Measurements from ENCODE around the gene OTUB1.

Gene OTUB1

DNA sequence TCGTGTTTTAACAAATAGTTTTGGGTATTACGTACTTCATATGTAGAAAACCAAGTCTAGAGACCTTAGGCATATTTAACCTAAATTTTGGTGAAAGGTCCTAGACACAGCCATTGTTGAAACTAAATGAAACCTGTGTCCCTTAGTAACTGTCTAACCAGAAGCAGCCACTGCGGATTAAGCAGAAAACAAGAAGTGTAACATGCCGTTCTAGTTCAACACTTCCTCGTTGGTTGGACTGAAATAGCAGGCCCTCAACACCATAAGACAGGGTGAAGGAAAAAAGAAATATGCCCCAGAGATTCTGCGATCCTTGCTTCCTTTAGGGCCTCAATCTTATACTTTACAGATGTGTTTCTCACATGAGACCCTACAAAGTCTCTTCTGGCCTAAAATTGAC, 45.5 kb upstream of the OTUB1 start:
- Histone ChIP-seq H3K4me3 (ENCODE audit: severe bottlenecking) (no peak overlapping the region), H3K27ac (ENCODE audit: poor library complexity, severe bottlenecking) (no peak overlapping the region)
- TF ChIP-seq, protein P1, sequence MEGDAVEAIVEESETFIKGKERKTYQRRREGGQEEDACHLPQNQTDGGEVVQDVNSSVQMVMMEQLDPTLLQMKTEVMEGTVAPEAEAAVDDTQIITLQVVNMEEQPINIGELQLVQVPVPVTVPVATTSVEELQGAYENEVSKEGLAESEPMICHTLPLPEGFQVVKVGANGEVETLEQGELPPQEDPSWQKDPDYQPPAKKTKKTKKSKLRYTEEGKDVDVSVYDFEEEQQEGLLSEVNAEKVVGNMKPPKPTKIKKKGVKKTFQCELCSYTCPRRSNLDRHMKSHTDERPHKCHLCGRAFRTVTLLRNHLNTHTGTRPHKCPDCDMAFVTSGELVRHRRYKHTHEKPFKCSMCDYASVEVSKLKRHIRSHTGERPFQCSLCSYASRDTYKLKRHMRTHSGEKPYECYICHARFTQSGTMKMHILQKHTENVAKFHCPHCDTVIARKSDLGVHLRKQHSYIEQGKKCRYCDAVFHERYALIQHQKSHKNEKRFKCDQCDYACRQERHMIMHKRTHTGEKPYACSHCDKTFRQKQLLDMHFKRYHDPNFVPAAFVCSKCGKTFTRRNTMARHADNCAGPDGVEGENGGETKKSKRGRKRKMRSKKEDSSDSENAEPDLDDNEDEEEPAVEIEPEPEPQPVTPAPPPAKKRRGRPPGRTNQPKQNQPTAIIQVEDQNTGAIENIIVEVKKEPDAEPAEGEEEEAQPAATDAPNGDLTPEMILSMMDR (IDR thresholded peaks at IDR 0.05; ENCODE audit: poor library complexity, severe bottlenecking), result no peak

DNA sequence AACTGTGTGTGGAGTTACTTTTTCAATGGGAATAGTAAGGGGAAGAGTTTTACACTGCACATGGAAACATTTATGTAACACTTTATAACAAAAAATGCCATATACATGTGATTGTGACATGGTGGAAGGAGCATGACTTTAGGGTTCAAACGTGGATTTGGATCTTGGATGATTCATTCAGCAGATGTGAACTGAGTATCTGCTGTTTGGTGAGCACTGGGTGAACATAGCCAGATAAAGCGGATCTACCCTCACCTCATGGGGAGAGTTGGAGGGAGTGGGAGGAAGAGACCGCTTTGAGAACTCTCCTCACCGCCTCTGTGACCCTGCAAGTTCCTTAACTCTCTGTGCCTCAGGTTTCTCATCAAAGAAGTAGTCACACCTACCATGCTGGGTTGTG, 44.3 kb upstream of the OTUB1 start:
- Histone ChIP-seq H3K27ac (ENCODE audit: poor library complexity, severe bottlenecking) (no peak overlapping the region), H3K4me1 (ENCODE audit: insufficient read depth, poor library complexity, severe bottlenecking) (peaks cover 4% of the 10 kb centered on the region), H3K9me3 (ENCODE audit: severe bottlenecking) (no peaks in the 10 kb centered on the region), H3K27me3 (ENCODE audit: insufficient read depth, poor library complexity, severe bottlenecking) (no peaks in the 10 kb centered on the region), H3K4me3 (ENCODE audit: severe bottlenecking) (no peak overlapping the region), H3K36me3 (ENCODE audit: low read depth) (peaks cover 12% of the 10 kb centered on the region)
- DNase-seq (ENCODE audit: low spot score), result no peak
- ATAC-seq (ENCODE audit: low read depth), result no peak
- TF ChIP-seq, protein P1 (IDR thresholded peaks at IDR 0.05; ENCODE audit: poor library complexity, severe bottlenecking), result no peak

More for the DNA sequence above, 45.5 kb upstream of the OTUB1 start:
- no peak for ATAC-seq (ENCODE audit: low read depth)
- Histone ChIP-seq H3K36me3 (ENCODE audit: low read depth) (0 out of 2 replicates have a peak, but pooled peaks cover 2% of the 10 kb centered on the region), H3K27me3 (ENCODE audit: insufficient read depth, poor library complexity, severe bottlenecking) (no peaks in the 10 kb centered on the region), H3K4me1 (ENCODE audit: insufficient read depth, poor library complexity, severe bottlenecking) (peaks cover 4% of the 10 kb centered on the region), H3K9me3 (ENCODE audit: severe bottlenecking) (no peaks in the 10 kb centered on the region)
- no peak for DNase-seq (ENCODE audit: low spot score)

DNA sequence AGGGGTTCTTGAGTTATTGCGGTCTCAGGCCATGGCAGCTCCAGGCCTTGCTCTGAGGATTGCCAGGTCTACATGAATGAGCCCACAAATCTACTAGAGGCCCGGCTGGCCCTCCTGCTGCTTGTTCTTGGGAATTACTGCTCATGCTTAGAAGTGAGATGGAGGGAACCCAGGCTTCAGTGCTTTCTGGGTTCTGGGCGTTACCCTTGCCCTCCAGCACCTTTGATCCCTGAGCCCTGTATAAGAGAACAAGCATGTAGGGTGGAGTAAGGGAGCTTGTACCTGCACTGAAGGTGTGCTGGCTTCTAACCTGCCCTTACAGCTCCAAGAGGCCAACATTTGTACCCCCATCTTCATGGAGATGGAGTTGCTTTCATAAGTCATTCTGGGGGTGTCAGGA, 43.4 kb upstream of the OTUB1 start:
- H3K36me3 ChIP-seq (ENCODE audit: low read depth), result peaks cover 21% of the 10 kb centered on the region
- H3K27me3 ChIP-seq (ENCODE audit: insufficient read depth, poor library complexity, severe bottlenecking), result no peaks in the 10 kb centered on the region
- H3K4me1 ChIP-seq (ENCODE audit: insufficient read depth, poor library complexity, severe bottlenecking), result peaks cover under 1% of the 10 kb centered on the region
- H3K4me3 ChIP-seq (ENCODE audit: severe bottlenecking), result no peak overlapping the region
- no peaks in the 10 kb centered on the region for H3K9me3 ChIP-seq (ENCODE audit: severe bottlenecking)
- ATAC-seq (ENCODE audit: low read depth) (no peak), DNase-seq (ENCODE audit: low spot score) (no peak)
- TF ChIP-seq, protein P1 (IDR thresholded peaks at IDR 0.05; ENCODE audit: poor library complexity, severe bottlenecking), result no peak
- H3K27ac ChIP-seq (ENCODE audit: poor library complexity, severe bottlenecking), result no peak overlapping the region

DNA sequence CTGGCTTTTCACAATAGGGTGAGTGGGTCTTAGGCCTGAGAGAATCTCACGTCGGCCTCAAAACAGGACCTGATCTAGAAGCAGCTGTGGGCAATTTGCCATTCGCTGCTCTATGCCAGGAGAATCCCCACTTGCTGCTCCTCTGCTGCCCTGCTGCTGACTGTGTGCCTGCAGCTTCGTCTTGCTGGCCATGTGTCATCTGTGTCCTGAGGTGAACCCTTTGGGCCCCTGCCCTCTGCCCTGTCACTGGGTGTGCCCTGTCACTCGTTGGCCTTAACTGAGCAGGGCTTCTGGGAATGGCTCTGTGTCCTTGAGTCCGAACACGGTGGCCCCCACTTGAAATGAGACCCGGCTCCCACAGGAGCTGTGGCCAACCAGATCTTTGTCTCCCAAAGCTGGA, 41.3 kb upstream of the OTUB1 start:
- H3K27ac ChIP-seq (ENCODE audit: poor library complexity, severe bottlenecking), result no peak overlapping the region
- ATAC-seq (ENCODE audit: low read depth) (no peak), DNase-seq (ENCODE audit: low spot score) (no peak)
- H3K4me1 ChIP-seq (ENCODE audit: insufficient read depth, poor library complexity, severe bottlenecking), result no peaks in the 10 kb centered on the region
- H3K27me3 ChIP-seq (ENCODE audit: insufficient read depth, poor library complexity, severe bottlenecking), result no peaks in the 10 kb centered on the region
- no peak overlapping the region for H3K4me3 ChIP-seq (ENCODE audit: severe bottlenecking)
- no peaks in the 10 kb centered on the region for H3K9me3 ChIP-seq (ENCODE audit: severe bottlenecking)
- TF ChIP-seq, protein P1 (IDR thresholded peaks at IDR 0.05; ENCODE audit: poor library complexity, severe bottlenecking), result no peak
- peaks cover 34% of the 10 kb centered on the region for H3K36me3 ChIP-seq (ENCODE audit: low read depth)

DNA sequence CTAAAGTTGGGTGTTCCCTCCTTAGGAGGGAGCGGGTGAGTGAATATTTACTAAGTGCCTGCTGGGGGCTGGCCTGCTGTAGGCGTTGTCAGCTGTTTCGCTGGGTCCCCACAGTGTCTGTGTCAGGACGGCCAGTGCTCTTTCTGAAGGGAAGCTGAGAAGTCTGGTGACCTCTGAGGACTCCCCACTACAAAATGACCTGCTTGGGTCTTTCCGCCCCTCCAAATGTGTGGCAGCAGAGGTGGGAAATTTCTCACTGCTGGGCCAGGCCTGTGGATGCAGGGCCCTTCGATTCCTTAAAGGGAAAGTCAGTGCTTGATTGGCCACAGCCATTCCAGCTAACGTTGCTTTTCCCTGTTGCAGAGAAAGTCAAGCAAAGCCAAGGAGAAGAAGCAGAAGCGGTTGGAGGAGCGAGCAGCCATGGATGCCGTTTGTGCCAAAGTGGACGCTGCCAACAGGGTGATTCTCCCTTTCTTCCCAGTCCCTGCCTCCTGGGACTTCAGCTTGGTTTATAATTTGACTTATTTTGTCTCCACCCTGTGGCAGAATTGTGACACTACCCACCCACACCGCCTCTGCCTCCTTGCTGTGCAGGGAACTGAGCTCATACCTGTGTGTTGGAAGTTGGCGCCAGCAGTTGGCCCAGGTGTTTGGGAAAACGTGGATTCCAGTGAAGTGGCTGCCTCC, 40.6 kb upstream of the OTUB1 start:
- no peaks in the 10 kb centered on the region for H3K9me3 ChIP-seq (ENCODE audit: severe bottlenecking)
- TF ChIP-seq, protein P1 (IDR thresholded peaks at IDR 0.05; ENCODE audit: poor library complexity, severe bottlenecking), result peak; percentile 76
- H3K27me3 ChIP-seq (ENCODE audit: insufficient read depth, poor library complexity, severe bottlenecking), result no peaks in the 10 kb centered on the region
- no peak overlapping the region for H3K4me3 ChIP-seq (ENCODE audit: severe bottlenecking)
- H3K27ac ChIP-seq (ENCODE audit: poor library complexity, severe bottlenecking), result no peak overlapping the region
- ATAC-seq (ENCODE audit: low read depth) (peak; percentile 97), DNase-seq (ENCODE audit: low spot score) (no peak)
- no peaks in the 10 kb centered on the region for H3K4me1 ChIP-seq (ENCODE audit: insufficient read depth, poor library complexity, severe bottlenecking)
- peaks cover 33% of the 10 kb centered on the region for H3K36me3 ChIP-seq (ENCODE audit: low read depth)
